ENCODE data around the gene SORBS2.

SORBS2 gene

DNA sequence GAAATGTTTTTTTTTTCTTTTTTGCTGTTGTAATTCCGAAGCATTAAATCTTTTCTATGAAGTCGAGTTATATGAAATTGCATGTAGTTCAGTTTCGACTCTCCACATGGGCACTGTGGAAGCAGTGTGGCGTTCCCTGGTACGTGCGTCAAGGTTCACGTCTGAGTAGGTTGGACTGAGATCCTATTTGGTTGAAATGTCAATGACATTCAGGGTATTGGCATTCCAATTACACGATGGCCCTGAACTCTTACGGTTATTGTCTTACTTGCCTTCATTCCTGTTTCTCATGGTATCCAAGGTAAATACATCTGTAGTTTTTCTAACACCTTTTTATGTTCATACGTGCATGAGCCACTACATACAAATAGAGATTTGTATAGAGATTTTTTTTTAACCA is 128.8 kb downstream of the SORBS2 start:
- TF ChIP-seq, protein P1, sequence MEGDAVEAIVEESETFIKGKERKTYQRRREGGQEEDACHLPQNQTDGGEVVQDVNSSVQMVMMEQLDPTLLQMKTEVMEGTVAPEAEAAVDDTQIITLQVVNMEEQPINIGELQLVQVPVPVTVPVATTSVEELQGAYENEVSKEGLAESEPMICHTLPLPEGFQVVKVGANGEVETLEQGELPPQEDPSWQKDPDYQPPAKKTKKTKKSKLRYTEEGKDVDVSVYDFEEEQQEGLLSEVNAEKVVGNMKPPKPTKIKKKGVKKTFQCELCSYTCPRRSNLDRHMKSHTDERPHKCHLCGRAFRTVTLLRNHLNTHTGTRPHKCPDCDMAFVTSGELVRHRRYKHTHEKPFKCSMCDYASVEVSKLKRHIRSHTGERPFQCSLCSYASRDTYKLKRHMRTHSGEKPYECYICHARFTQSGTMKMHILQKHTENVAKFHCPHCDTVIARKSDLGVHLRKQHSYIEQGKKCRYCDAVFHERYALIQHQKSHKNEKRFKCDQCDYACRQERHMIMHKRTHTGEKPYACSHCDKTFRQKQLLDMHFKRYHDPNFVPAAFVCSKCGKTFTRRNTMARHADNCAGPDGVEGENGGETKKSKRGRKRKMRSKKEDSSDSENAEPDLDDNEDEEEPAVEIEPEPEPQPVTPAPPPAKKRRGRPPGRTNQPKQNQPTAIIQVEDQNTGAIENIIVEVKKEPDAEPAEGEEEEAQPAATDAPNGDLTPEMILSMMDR (conservative IDR thresholded peaks at IDR 0.05; ENCODE audit: low read length), result no peak
- TF ChIP-seq EZH2phosphoT487 (IDR thresholded peaks at IDR 0.05; ENCODE audit: borderline replicate concordance), result no peak
- Histone ChIP-seq H3K4me1 (ENCODE audit: insufficient read depth, low read length, poor library complexity, severe bottlenecking) (no peaks in the 10 kb centered on the region), H3F3A (ENCODE audit: low read depth) (no peaks in the 10 kb centered on the region), H3K79me2 (ENCODE audit: insufficient read depth, low read length) (no peaks in the 10 kb centered on the region), H3K27me3 (ENCODE audit: insufficient read depth, low read length, poor library complexity, severe bottlenecking) (no peaks in the 10 kb centered on the region), H3K9me3 (ENCODE audit: insufficient read depth, low read depth, low read length) (no peaks in the 10 kb centered on the region), H2AFZ (ENCODE audit: low read length) (no peak overlapping the region), H3K36me3 (ENCODE audit: insufficient read depth, low read length) (no peaks in the 10 kb centered on the region), H3K4me3 (ENCODE audit: low read length, poor library complexity, severe bottlenecking) (no peak overlapping the region), H3K9me2 (replicated peaks; ENCODE audit: low read depth, low read length) (no peaks in the 10 kb centered on the region), H3K9ac (ENCODE audit: low read depth, low read length, poor library complexity, severe bottlenecking) (no peak overlapping the region), H3K4me2 (ENCODE audit: low read depth, low read length, poor library complexity, severe bottlenecking) (no peak overlapping the region), H4K20me1 (ENCODE audit: insufficient read depth, low read length, poor library complexity, severe bottlenecking) (no peaks in the 10 kb centered on the region)

GRCh38 chr4:185682236-185682635 is 129.8 kb downstream of the SORBS2 start:
- no peaks in the 10 kb centered on the region for H3F3A ChIP-seq (ENCODE audit: low read depth)
- TF ChIP-seq, protein P1 (conservative IDR thresholded peaks at IDR 0.05; ENCODE audit: low read length), result no peak
- no peak for TF ChIP-seq EZH2phosphoT487 (IDR thresholded peaks at IDR 0.05; ENCODE audit: borderline replicate concordance)

DNA sequence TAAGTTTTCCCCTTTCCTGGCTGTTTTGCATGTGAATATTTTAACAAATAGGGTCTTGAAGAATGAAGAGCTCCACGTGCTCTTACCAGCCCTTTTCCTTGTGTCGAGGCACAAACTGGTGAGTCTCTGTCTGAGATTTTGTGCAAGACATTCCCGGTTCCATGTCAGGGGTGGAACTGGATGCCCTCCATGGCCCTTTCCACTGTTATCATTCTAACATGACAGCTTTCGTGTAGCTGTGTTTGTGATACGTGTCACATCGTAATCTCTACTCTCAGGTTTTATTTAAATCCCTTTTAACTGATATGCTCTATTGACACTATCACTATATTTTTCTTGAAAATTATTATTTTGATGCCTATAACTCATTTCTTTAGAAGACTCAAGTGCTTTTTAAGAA is 130.4 kb downstream of the SORBS2 start:
- Histone ChIP-seq H2AFZ (ENCODE audit: low read length) (no peak overlapping the region), H3K79me2 (ENCODE audit: insufficient read depth, low read length) (no peaks in the 10 kb centered on the region), H3K27me3 (ENCODE audit: insufficient read depth, low read length, poor library complexity, severe bottlenecking) (no peaks in the 10 kb centered on the region), H3K4me1 (ENCODE audit: insufficient read depth, low read length, poor library complexity, severe bottlenecking) (no peaks in the 10 kb centered on the region), H4K20me1 (ENCODE audit: insufficient read depth, low read length, poor library complexity, severe bottlenecking) (no peaks in the 10 kb centered on the region), H3K9me2 (replicated peaks; ENCODE audit: low read depth, low read length) (no peaks in the 10 kb centered on the region), H3F3A (ENCODE audit: low read depth) (no peaks in the 10 kb centered on the region), H3K9ac (ENCODE audit: low read depth, low read length, poor library complexity, severe bottlenecking) (no peak overlapping the region), H3K36me3 (ENCODE audit: insufficient read depth, low read length) (no peaks in the 10 kb centered on the region), H3K9me3 (ENCODE audit: insufficient read depth, low read depth, low read length) (no peaks in the 10 kb centered on the region), H3K4me3 (ENCODE audit: low read length, poor library complexity, severe bottlenecking) (no peak overlapping the region), H3K4me2 (ENCODE audit: low read depth, low read length, poor library complexity, severe bottlenecking) (no peak overlapping the region)
- TF ChIP-seq, protein P1 (conservative IDR thresholded peaks at IDR 0.05; ENCODE audit: low read length), result no peak
- no peak for TF ChIP-seq EZH2phosphoT487 (IDR thresholded peaks at IDR 0.05; ENCODE audit: borderline replicate concordance)

More at GRCh38 chr4:185682236-185682635, 129.8 kb downstream of the SORBS2 start:
- Histone ChIP-seq H3K79me2 (ENCODE audit: insufficient read depth, low read length) (no peaks in the 10 kb centered on the region), H3K9me2 (replicated peaks; ENCODE audit: low read depth, low read length) (no peaks in the 10 kb centered on the region), H3K9ac (ENCODE audit: low read depth, low read length, poor library complexity, severe bottlenecking) (no peak overlapping the region), H3K4me3 (ENCODE audit: low read length, poor library complexity, severe bottlenecking) (no peak overlapping the region), H3K27me3 (ENCODE audit: insufficient read depth, low read length, poor library complexity, severe bottlenecking) (no peaks in the 10 kb centered on the region), H3K4me2 (ENCODE audit: low read depth, low read length, poor library complexity, severe bottlenecking) (no peak overlapping the region), H2AFZ (ENCODE audit: low read length) (no peak overlapping the region), H3K4me1 (ENCODE audit: insufficient read depth, low read length, poor library complexity, severe bottlenecking) (no peaks in the 10 kb centered on the region), H3K36me3 (ENCODE audit: insufficient read depth, low read length) (no peaks in the 10 kb centered on the region), H4K20me1 (ENCODE audit: insufficient read depth, low read length, poor library complexity, severe bottlenecking) (no peaks in the 10 kb centered on the region), H3K9me3 (ENCODE audit: insufficient read depth, low read depth, low read length) (no peaks in the 10 kb centered on the region)

All from Loucy (cell line).